HepG2 (cell line): ENCODE measurements around the gene DPEP1. TPM values are rescaled to one million over a fixed set of nuclear protein-coding genes. Genes with fewer than 3 reads are reported as not detected.

Experiments
- CREB1 ChIP-seq, 2 experiments: fragments of 450-650 bp in 1 of 2; IDR thresholded peaks; 2 replicates each; pipeline ENCODE4 v1.6.1; 2016 to 2017; ENCODE audit warnings: control low read depth in 1 of 2, mild to moderate bottlenecking in 1 of 2, missing compliant biosample characterization in 1 of 2, missing genetic modification characterization in 1 of 2
- EED ChIP-seq: sonication (generic); formaldehyde crosslinking; IDR thresholded peaks from 2 replicates; pipeline ENCODE4 v1.5.0; 2020; ENCODE audit warnings: mild to moderate bottlenecking, missing genetic modification reagents
- GFI1 ChIP-seq: sonication (generic); formaldehyde crosslinking; IDR thresholded peaks from 2 replicates; pipeline ENCODE4 v1.5.0; 2020; ENCODE audit warnings: missing genetic modification reagents, mild to moderate bottlenecking, borderline replicate concordance
- HNRNPUL1 ChIP-seq: fragments of 200-400 bp; formaldehyde crosslinking; IDR thresholded peaks from 2 replicates; pipeline ENCODE4 v1.6.1; 2017; ENCODE audit warnings: low read depth, mild to moderate bottlenecking, low read length, moderate library complexity
- KMT2B ChIP-seq: IDR thresholded peaks from 2 replicates; pipeline ENCODE4 v1.6.1; 2016; ENCODE audit warnings: missing genetic modification reagents, missing compliant biosample characterization
- TARDBP ChIP-seq: sonication (generic); formaldehyde crosslinking; IDR thresholded peaks from 2 replicates; pipeline ENCODE4 v1.8.0; 2022; ENCODE audit warnings: mild to moderate bottlenecking, missing genetic modification reagents
- ZNF619 ChIP-seq: sonication (generic); formaldehyde crosslinking; IDR thresholded peaks from 2 replicates; pipeline ENCODE4 v1.4.0; 2020; ENCODE audit warnings: mild to moderate bottlenecking, missing genetic modification reagents
- polyA plus RNA-seq, 8 experiments: library from polyadenylated mRNA; depleted of rRNA in 3 of 8; stranded (reverse) in 7 of 8; unstranded in 1 of 8; fragments of >200 nt; fragmentation: Illumina TruSeq in 4 of 8; extraction: Trizol in 4 of 8; gene quantifications; 2 replicates each; pipeline versions ENCODE4 v1.2.1 to v1.2.3, GENCODE V29; 2011 to 2016; ENCODE audit warnings: low read depth in 4 of 8, missing spikeins in 1 of 8, mixed read lengths in 1 of 8; ENCODE audit not compliant: insufficient read depth in 1 of 8
- total RNA-seq, 5 experiments: library from RNA; depleted of rRNA; stranded (reverse); fragments of >200 nt; fragmentation: Illumina TruSeq; extraction: Trizol; gene quantifications; 2 replicates each; pipeline ENCODE4 v1.2.3, GENCODE V29; 2016; ENCODE audit warnings: low read depth in 1 of 5
- TF ChIP-seq, protein P1 (sequence below): IDR thresholded peaks from 2 replicates; pipeline ENCODE4 v1.6.1; 2016; ENCODE audit warnings: missing compliant biosample characterization, missing genetic modification reagents, borderline replicate concordance
- TF ChIP-seq, protein P2 (sequence below): sonication (generic); formaldehyde crosslinking; IDR thresholded peaks from 2 replicates; pipeline ENCODE4 v1.4.0; 2020; ENCODE audit warnings: missing genetic modification reagents, borderline replicate concordance
- TF ChIP-seq, protein P3 (sequence below): sonication (generic); formaldehyde crosslinking; IDR thresholded peaks from 2 replicates; pipeline ENCODE4 v1.4.0; 2020; ENCODE audit warnings: missing genetic modification reagents
- TF ChIP-seq, protein P4 (sequence below): sonication (generic); formaldehyde crosslinking; IDR thresholded peaks from 2 replicates; pipeline ENCODE4 v1.8.0; 2022; ENCODE audit warnings: missing genetic modification reagents, mild to moderate bottlenecking, borderline replicate concordance
- TF ChIP-seq, protein P5 (sequence below): sonication (generic); formaldehyde crosslinking; IDR thresholded peaks from 2 replicates; pipeline ENCODE4 v1.8.1; 2023; ENCODE audit warnings: mild to moderate bottlenecking, missing genetic modification reagents, borderline replicate concordance
- TF ChIP-seq, protein P6 (sequence below): sonication (generic); formaldehyde crosslinking; IDR thresholded peaks from 2 replicates; pipeline ENCODE4 v1.9.0; 2021; ENCODE audit warnings: missing genetic modification reagents, borderline replicate concordance
- TF ChIP-seq, protein P7 (sequence below): sonication (generic); formaldehyde crosslinking; IDR thresholded peaks from 2 replicates; pipeline ENCODE4 v1.8.0; 2022; ENCODE audit warnings: mild to moderate bottlenecking, missing genetic modification reagents; ENCODE audit not compliant: insufficient replicate concordance

Gene DPEP1
- total and polyA plus RNA-seq, 2 of the 13 experiments (the other 11 are each of a cell fraction or from before 2014, with no cell fraction given), result 37.6 to 52.2 TPM

DNA sequence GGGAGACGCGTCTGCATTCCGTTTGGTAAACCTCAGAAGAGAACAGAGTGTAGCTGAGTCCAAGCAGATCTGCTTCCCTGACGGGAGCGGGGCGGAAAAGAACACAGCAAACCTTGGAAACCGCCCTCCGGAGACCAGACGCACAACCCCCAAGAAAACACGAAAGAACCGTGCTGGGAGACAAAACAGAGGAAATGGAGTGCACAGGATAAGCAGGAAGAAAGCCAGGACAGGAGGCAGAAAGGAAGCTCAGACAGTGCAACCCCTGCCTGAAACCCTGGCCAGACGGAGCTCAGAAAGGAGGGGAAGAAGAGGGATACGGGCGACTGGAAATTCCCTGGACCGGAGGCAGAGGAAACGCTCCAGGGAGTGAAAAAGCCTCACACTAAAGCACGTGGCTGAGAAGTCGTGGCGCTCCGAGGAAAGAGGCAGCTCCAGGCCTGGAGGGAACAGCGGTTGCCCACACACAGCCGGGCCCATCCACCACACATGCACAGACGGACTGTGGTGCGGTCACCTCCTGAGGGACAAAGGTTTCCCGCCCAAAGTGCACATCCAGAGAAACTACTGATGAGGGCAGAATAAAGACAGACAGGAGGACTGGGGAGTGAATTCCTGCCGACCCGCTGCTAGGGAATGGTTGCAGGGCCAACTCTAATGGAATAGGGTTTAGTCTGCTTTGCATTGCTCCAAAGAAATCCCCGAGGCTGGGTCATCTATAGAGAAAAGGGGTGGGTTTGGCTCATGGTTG lies 10.2 kb downstream of the DPEP1 start (continued):
- TF ChIP-seq, protein P1, sequence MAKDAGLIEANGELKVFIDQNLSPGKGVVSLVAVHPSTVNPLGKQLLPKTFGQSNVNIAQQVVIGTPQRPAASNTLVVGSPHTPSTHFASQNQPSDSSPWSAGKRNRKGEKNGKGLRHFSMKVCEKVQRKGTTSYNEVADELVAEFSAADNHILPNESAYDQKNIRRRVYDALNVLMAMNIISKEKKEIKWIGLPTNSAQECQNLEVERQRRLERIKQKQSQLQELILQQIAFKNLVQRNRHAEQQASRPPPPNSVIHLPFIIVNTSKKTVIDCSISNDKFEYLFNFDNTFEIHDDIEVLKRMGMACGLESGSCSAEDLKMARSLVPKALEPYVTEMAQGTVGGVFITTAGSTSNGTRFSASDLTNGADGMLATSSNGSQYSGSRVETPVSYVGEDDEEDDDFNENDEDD, result peak; percentile 96
- TF ChIP-seq KMT2B, result no peak; the same call in 1 of the 2 replicates
- no peak for TF ChIP-seq ZNF619 (CRISPR knock-in tag)
- TF ChIP-seq, protein P2, sequence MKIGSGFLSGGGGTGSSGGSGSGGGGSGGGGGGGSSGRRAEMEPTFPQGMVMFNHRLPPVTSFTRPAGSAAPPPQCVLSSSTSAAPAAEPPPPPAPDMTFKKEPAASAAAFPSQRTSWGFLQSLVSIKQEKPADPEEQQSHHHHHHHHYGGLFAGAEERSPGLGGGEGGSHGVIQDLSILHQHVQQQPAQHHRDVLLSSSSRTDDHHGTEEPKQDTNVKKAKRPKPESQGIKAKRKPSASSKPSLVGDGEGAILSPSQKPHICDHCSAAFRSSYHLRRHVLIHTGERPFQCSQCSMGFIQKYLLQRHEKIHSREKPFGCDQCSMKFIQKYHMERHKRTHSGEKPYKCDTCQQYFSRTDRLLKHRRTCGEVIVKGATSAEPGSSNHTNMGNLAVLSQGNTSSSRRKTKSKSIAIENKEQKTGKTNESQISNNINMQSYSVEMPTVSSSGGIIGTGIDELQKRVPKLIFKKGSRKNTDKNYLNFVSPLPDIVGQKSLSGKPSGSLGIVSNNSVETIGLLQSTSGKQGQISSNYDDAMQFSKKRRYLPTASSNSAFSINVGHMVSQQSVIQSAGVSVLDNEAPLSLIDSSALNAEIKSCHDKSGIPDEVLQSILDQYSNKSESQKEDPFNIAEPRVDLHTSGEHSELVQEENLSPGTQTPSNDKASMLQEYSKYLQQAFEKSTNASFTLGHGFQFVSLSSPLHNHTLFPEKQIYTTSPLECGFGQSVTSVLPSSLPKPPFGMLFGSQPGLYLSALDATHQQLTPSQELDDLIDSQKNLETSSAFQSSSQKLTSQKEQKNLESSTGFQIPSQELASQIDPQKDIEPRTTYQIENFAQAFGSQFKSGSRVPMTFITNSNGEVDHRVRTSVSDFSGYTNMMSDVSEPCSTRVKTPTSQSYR, result 0 out of 2 replicates have a peak, but pooled peaks have one; percentile 6
- TF ChIP-seq, protein P3, sequence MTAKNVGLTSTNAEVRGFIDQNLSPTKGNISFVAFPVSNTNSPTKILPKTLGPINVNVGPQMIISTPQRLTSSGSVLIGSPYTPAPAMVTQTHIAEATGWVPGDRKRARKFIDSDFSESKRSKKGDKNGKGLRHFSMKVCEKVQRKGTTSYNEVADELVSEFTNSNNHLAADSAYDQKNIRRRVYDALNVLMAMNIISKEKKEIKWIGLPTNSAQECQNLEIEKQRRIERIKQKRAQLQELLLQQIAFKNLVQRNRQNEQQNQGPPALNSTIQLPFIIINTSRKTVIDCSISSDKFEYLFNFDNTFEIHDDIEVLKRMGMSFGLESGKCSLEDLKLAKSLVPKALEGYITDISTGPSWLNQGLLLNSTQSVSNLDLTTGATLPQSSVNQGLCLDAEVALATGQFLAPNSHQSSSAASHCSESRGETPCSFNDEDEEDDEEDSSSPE (CRISPR knock-in tag), result peak; percentile 94
- TF ChIP-seq, protein P4, sequence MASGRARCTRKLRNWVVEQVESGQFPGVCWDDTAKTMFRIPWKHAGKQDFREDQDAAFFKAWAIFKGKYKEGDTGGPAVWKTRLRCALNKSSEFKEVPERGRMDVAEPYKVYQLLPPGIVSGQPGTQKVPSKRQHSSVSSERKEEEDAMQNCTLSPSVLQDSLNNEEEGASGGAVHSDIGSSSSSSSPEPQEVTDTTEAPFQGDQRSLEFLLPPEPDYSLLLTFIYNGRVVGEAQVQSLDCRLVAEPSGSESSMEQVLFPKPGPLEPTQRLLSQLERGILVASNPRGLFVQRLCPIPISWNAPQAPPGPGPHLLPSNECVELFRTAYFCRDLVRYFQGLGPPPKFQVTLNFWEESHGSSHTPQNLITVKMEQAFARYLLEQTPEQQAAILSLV (CRISPR knock-in tag), result peak; percentile 16; the same call in 1 of the 2 replicates
- no peak for TF ChIP-seq GFI1 (CRISPR knock-in tag)
- no peak for TF ChIP-seq HNRNPUL1
- TF ChIP-seq, protein P5, sequence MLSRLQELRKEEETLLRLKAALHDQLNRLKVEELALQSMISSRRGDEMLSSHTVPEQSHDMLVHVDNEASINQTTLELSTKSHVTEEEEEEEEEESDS, result peak; percentile 36; the same call in 1 of the 2 replicates
- TF ChIP-seq, protein P6, sequence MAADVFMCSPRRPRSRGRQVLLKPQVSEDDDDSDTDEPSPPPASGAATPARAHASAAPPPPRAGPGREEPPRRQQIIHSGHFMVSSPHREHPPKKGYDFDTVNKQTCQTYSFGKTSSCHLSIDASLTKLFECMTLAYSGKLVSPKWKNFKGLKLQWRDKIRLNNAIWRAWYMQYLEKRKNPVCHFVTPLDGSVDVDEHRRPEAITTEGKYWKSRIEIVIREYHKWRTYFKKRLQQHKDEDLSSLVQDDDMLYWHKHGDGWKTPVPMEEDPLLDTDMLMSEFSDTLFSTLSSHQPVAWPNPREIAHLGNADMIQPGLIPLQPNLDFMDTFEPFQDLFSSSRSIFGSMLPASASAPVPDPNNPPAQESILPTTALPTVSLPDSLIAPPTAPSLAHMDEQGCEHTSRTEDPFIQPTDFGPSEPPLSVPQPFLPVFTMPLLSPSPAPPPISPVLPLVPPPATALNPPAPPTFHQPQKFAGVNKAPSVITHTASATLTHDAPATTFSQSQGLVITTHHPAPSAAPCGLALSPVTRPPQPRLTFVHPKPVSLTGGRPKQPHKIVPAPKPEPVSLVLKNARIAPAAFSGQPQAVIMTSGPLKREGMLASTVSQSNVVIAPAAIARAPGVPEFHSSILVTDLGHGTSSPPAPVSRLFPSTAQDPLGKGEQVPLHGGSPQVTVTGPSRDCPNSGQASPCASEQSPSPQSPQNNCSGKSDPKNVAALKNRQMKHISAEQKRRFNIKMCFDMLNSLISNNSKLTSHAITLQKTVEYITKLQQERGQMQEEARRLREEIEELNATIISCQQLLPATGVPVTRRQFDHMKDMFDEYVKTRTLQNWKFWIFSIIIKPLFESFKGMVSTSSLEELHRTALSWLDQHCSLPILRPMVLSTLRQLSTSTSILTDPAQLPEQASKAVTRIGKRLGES (CRISPR knock-in tag), result no peak
- no peak for TF ChIP-seq TARDBP (CRISPR knock-in tag)
- TF ChIP-seq, protein P7, sequence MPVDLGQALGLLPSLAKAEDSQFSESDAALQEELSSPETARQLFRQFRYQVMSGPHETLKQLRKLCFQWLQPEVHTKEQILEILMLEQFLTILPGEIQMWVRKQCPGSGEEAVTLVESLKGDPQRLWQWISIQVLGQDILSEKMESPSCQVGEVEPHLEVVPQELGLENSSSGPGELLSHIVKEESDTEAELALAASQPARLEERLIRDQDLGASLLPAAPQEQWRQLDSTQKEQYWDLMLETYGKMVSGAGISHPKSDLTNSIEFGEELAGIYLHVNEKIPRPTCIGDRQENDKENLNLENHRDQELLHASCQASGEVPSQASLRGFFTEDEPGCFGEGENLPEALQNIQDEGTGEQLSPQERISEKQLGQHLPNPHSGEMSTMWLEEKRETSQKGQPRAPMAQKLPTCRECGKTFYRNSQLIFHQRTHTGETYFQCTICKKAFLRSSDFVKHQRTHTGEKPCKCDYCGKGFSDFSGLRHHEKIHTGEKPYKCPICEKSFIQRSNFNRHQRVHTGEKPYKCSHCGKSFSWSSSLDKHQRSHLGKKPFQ (CRISPR knock-in tag), result no peak
- TF ChIP-seq CREB1 (IDR thresholded peaks at IDR 0.05), result no peak
- no peak for TF ChIP-seq CREB1 (CRISPR knock-in tag; IDR thresholded peaks at IDR 0.05)
- 0 out of 2 replicates have a peak, but pooled peaks have one; percentile 27 for TF ChIP-seq EED (CRISPR knock-in tag)
